ENCODE results near the gene MRRF.

MRRF gene

GRCh38 chr9:122377241-122378164, 112.8 kb downstream of the MRRF start:
- DNase-seq (ENCODE audit: extremely low read depth in 1 of 2, low read depth in 1 of 2), result no peak

GRCh38 chr9:122378236-122378635, 113.6 kb downstream of the MRRF start:
- DNase-seq (ENCODE audit: extremely low read depth in 1 of 2, low read depth in 1 of 2), result no peak

- DNase-seq (ENCODE audit: extremely low read depth in 1 of 2, low read depth in 1 of 2), result no peak
Measured at GRCh38 chr9:122379340-122379739, 114.7 kb downstream of the MRRF start.

- no peak for DNase-seq (ENCODE audit: extremely low read depth in 1 of 2, low read depth in 1 of 2)
Measured at GRCh38 chr9:122380293-122380692, 115.6 kb downstream of the MRRF start.

Data from activated CD8-positive, alpha-beta memory T cell treated with anti-CD3 and anti-CD28 coated beads for 1 hour (primary cell).